H9 (cell line): ENCODE data around the gene COX5A. TPM values are rescaled to one million over a fixed set of nuclear protein-coding genes. Genes with fewer than 3 reads are reported as not detected.

ENCODE experiments used
- DNase-seq: peaks from one replicate; pipeline ENCODE4 v3.0.0-alpha.2; 2017
- H2AFZ ChIP-seq: one replicate; pipeline ENCODE4 v1.6.1; 2013; ENCODE audit warnings: mild to moderate bottlenecking, low read length, control low read depth, moderate library complexity
- H2AK5ac ChIP-seq: 2 replicates; pipeline ENCODE4 v1.6.1; 2013; ENCODE audit warnings: low read length, control low read depth, mixed read lengths; ENCODE audit not compliant: insufficient read length
- H2BK120ac ChIP-seq: one replicate; pipeline ENCODE4 v1.6.1; 2013; ENCODE audit warnings: low read depth, mild to moderate bottlenecking, low read length, control low read depth, inconsistent platforms; ENCODE audit not compliant: poor library complexity, severe bottlenecking
- H2BK12ac ChIP-seq: 2 replicates; pipeline ENCODE4 v1.6.1; 2013; ENCODE audit warnings: low read length, control low read depth, mixed read lengths, low read depth; ENCODE audit not compliant: insufficient read length
- H2BK15ac ChIP-seq: 2 replicates; pipeline ENCODE4 v1.6.1; 2013; ENCODE audit warnings: low read depth, low read length, control low read depth
- H2BK20ac ChIP-seq: one replicate; pipeline ENCODE4 v1.6.1; 2013; ENCODE audit warnings: low read depth, mild to moderate bottlenecking, low read length, control low read depth, inconsistent platforms; ENCODE audit not compliant: poor library complexity, severe bottlenecking
- H2BK5ac ChIP-seq: 2 replicates; pipeline ENCODE4 v1.6.1; 2013; ENCODE audit warnings: low read length, control low read depth, mixed read lengths; ENCODE audit not compliant: insufficient read length
- H3K14ac ChIP-seq: 2 replicates; pipeline ENCODE4 v1.6.1; 2013; ENCODE audit warnings: low read length, control low read depth; ENCODE audit not compliant: insufficient read depth
- H3K18ac ChIP-seq: 2 replicates; pipeline ENCODE4 v1.6.1; 2013; ENCODE audit warnings: low read depth, mild to moderate bottlenecking, mixed read lengths, low read length, control low read depth; ENCODE audit not compliant: insufficient read length
- H3K23ac ChIP-seq: 2 replicates; pipeline ENCODE4 v1.6.1; 2013; ENCODE audit warnings: low read length, control low read depth, mixed read lengths, low read depth; ENCODE audit not compliant: insufficient read length
- H3K23me2 ChIP-seq: 2 replicates; pipeline ENCODE4 v1.6.1; 2013; ENCODE audit warnings: low read depth, mild to moderate bottlenecking, mixed read lengths, low read length, control low read depth; ENCODE audit not compliant: insufficient read length, poor library complexity, severe bottlenecking
- H3K27ac ChIP-seq: 2 replicates; pipeline ENCODE4 v1.5.1; 2013; ENCODE audit warnings: low read length, control low read depth, mixed read lengths, low read depth; ENCODE audit not compliant: insufficient read length
- H3K27me3 ChIP-seq: 2 replicates; pipeline ENCODE4 v1.6.1; 2013; ENCODE audit warnings: low read length, control low read depth, inconsistent platforms; ENCODE audit not compliant: insufficient read depth
- H3K4ac ChIP-seq: 2 replicates; pipeline ENCODE4 v1.6.1; 2013; ENCODE audit warnings: low read depth, mild to moderate bottlenecking, control low read depth, inconsistent platforms, low read length, moderate library complexity
- H3K4me1 ChIP-seq: 2 replicates; pipeline ENCODE4 v1.6.1; 2013; ENCODE audit warnings: low read length, control low read depth, inconsistent platforms; ENCODE audit not compliant: insufficient read depth
- H3K4me2 ChIP-seq: 2 replicates; pipeline ENCODE4 v1.6.1; 2013; ENCODE audit warnings: low read length, control low read depth, mixed read lengths; ENCODE audit not compliant: insufficient read length, insufficient read depth
- H3K56ac ChIP-seq: 2 replicates; pipeline ENCODE4 v1.6.1; 2013; ENCODE audit warnings: low read depth, mild to moderate bottlenecking, mixed read lengths, low read length, control low read depth; ENCODE audit not compliant: insufficient read length
- H3K79me1 ChIP-seq: 2 replicates; pipeline ENCODE4 v1.6.1; 2013; ENCODE audit warnings: low read depth, mild to moderate bottlenecking, moderate library complexity, low read length, control low read depth, inconsistent platforms; ENCODE audit not compliant: insufficient read depth, poor library complexity, severe bottlenecking
- H3K79me2 ChIP-seq: 2 replicates; pipeline ENCODE4 v1.6.1; 2013; ENCODE audit warnings: low read length, control low read depth, inconsistent platforms; ENCODE audit not compliant: insufficient read depth
- H3K9ac ChIP-seq: 2 replicates; pipeline ENCODE4 v1.6.1; 2013; ENCODE audit warnings: low read length, control low read depth, mixed read lengths; ENCODE audit not compliant: insufficient read length; ENCODE audit errors: extremely low read depth
- H3K9me3 ChIP-seq: one replicate; pipeline ENCODE4 v1.6.1; 2013; ENCODE audit warnings: low read depth, low read length, inconsistent platforms; ENCODE audit not compliant: control insufficient read depth
- H3T11ph ChIP-seq: one replicate; pipeline ENCODE4 v1.6.1; 2013; ENCODE audit warnings: mild to moderate bottlenecking, low read length, control low read depth, inconsistent platforms
- H4K20me1 ChIP-seq: one replicate; pipeline ENCODE4 v1.6.1; 2013; ENCODE audit not compliant: control insufficient read depth, insufficient read length, insufficient read depth
- H4K5ac ChIP-seq: 2 replicates; pipeline ENCODE4 v1.6.1; 2013; ENCODE audit warnings: low read depth, mild to moderate bottlenecking, mixed read lengths, low read length, control low read depth; ENCODE audit not compliant: insufficient read length
- H4K8ac ChIP-seq: replicated peaks from 2 replicates; pipeline ENCODE4 v1.6.1; 2013; ENCODE audit warnings: low read length, control low read depth, mixed read lengths, low read depth; ENCODE audit not compliant: insufficient read length
- H4K91ac ChIP-seq: 2 replicates; pipeline ENCODE4 v1.6.1; 2013; ENCODE audit warnings: low read depth, mild to moderate bottlenecking, moderate library complexity, mixed read lengths, low read length, control low read depth; ENCODE audit not compliant: insufficient read length
- H3K27ac Mint-ChIP-seq, 3 experiments: 2 replicates in 2 of 3; 3 replicates in 1 of 3; pipeline ENCODE4 v1.8.0; 2020 to 2021; ENCODE audit warnings: mixed read lengths in 3 of 3, mild to moderate bottlenecking in 1 of 3, moderate library complexity in 1 of 3
- H3K27me3 Mint-ChIP-seq: 2 replicates; pipeline ENCODE4 v1.8.0; 2021; ENCODE audit warnings: low read depth, mild to moderate bottlenecking, moderate library complexity, mixed read lengths
- H3K36me3 Mint-ChIP-seq, 3 experiments: 2 replicates in 2 of 3; 3 replicates in 1 of 3; pipeline ENCODE4 v1.8.0; 2020 to 2021; ENCODE audit warnings: low read depth in 3 of 3, mixed read lengths in 3 of 3; ENCODE audit not compliant: insufficient read depth in 1 of 3
- H3K4me1 Mint-ChIP-seq, 2 experiments: 2 replicates each; pipeline ENCODE4 v1.8.0; 2020; ENCODE audit warnings: mixed read lengths in 2 of 2
- H3K4me3 Mint-ChIP-seq, 2 experiments: 2 replicates in 1 of 2; 3 replicates in 1 of 2; pipeline ENCODE4 v1.8.0; 2020 to 2021; ENCODE audit warnings: mild to moderate bottlenecking in 2 of 2, mixed read lengths in 2 of 2, moderate library complexity in 1 of 2
- H3K9me3 Mint-ChIP-seq, 2 experiments: 2 replicates in 1 of 2; 3 replicates in 1 of 2; pipeline ENCODE4 v1.8.0; 2020; ENCODE audit warnings: mild to moderate bottlenecking in 2 of 2, mixed read lengths in 2 of 2, moderate library complexity in 1 of 2
- CTCF ChIP-seq: fragments of 200-600 bp; sonication (generic); conservative IDR thresholded peaks from 3 replicates; pipeline ENCODE4 v1.8.0; 2021; ENCODE audit warnings: antibody characterized with exemption, mild to moderate bottlenecking
- WGBS: extraction: QIAGEN DNeasy Blood & Tissue Kit; methylation state at CpG from one replicate; pipeline ENCODE4 v1.1.7; 2013; ENCODE audit warnings: missing lambda C conversion rate, low lambda C conversion rate, mixed read lengths; ENCODE audit not compliant: insufficient read length; ENCODE audit errors: extremely low coverage; 5-methylcytosine and 5-hydroxymethylcytosine counted together
- total RNA-seq: library from RNA; stranded (reverse); gene quantifications from 2 replicates; pipeline ENCODE4 v1.2.1, GENCODE V29; 2021

COX5A gene
- total RNA-seq, 1 experiment from 2014 or later = 331 TPM

GRCh38 chr15:74957476-74958035, 19.7 kb upstream of the COX5A start:
- Histone ChIP-seq H4K8ac (no peak overlapping the region), H3K9ac (no peak overlapping the region), H2BK5ac (no peak overlapping the region), H2AK5ac (no peak overlapping the region), H4K5ac (no peak overlapping the region), H3K18ac (peak overlapping the region; percentile 56), H2BK20ac (no peak overlapping the region), H4K20me1 (no peaks in the 10 kb centered on the region), H3K79me1 (no peaks in the 10 kb centered on the region), H2BK120ac (no peak overlapping the region), H3K4ac (no peak overlapping the region), H2AFZ (no peak overlapping the region), H2BK15ac (no peak overlapping the region), H3K9me3 (no peaks in the 10 kb centered on the region), H3K4me2 (peak overlapping the region; percentile 72), H3K23ac (no peak overlapping the region), H3K56ac (no peak overlapping the region), H3K23me2 (peaks cover 34% of the 10 kb centered on the region), H4K91ac (no peak overlapping the region), H3K27me3 (peaks cover 11% of the 10 kb centered on the region; the same call in 1 of the 2 replicates), H3K79me2 (peaks cover 3% of the 10 kb centered on the region; the same call in 1 of the 2 replicates), H3K4me1 (no peaks in the 10 kb centered on the region; the same call in 1 of the 2 replicates), H3K14ac (peak overlapping the region; percentile 31; the same call in 1 of the 2 replicates), H3T11ph (no peak overlapping the region), H2BK12ac (no peak overlapping the region), H3K27ac (no peak overlapping the region)
- H3K4me1 Mint-ChIP-seq = peaks cover 22 to 32% of the 10 kb centered on the region in 2 experiments
- H3K36me3 Mint-ChIP-seq = peaks cover 0 to 2% (median 0%) of the 10 kb centered on the region in 3 experiments; a peak in 2 of 7 replicates
- peak; percentile 53 for DNase-seq
- no peak for TF ChIP-seq CTCF
- no peak overlapping the region for H3K27ac Mint-ChIP-seq
- no CpG with 5 or more reads among the region's 28 CpGs for WGBS
- H3K9me3 Mint-ChIP-seq = no peaks in the 10 kb centered on the region
- H3K4me3 Mint-ChIP-seq = peak overlapping the region; percentile 67 to 84
- peaks cover 73% of the 10 kb centered on the region for H3K27me3 Mint-ChIP-seq
